H1 (cell line): Measurements from ENCODE around the gene FMO5. TPM values are rescaled to one million over a fixed set of nuclear protein-coding genes. Genes with fewer than 3 reads are reported as not detected.

Experiments
- CTCF ChIA-PET: fragments of 300-600 bp; sonication (Branson Sonifier 250); formaldehyde crosslinking; loops from one replicate; lab custom pipeline; 2021; ENCODE audit not compliant: partially characterized antibody; lab: Charles Lee
- POLR2A ChIA-PET: fragments of 300-600 bp; sonication (Branson Sonifier 250); formaldehyde crosslinking; loops from one replicate; lab custom pipeline; 2021; ENCODE audit warnings: inconsistent platforms; ENCODE audit not compliant: partially characterized antibody; lab: Charles Lee
- DNase-seq, 2 experiments: peaks; one replicate each; pipeline versions ENCODE4 v3.0.0 to v3.0.0-alpha.2; 2010 to 2022; ENCODE audit warnings: low spot score in 2 of 2, low read depth in 1 of 2, mixed read lengths in 1 of 2
- FAIRE-seq: peaks from 2 replicates; lab custom pipeline; 2011; peaks lifted over from hg19 to GRCh38; lab: Jason Lieb, UNC
- H2AFZ ChIP-seq: 2 replicates; pipeline ENCODE4 v1.8.1; 2012; ENCODE audit warnings: low read length, inconsistent platforms
- H2AK5ac ChIP-seq: 2 replicates; pipeline ENCODE4 v1.6.1; 2013; ENCODE audit warnings: low read depth, low read length
- H2BK120ac ChIP-seq: replicated peaks from 2 replicates; pipeline ENCODE3; 2013; ENCODE audit warnings: low read depth, low read length, inconsistent platforms
- H2BK12ac ChIP-seq: 2 replicates; pipeline ENCODE4 v1.6.1; 2013; ENCODE audit warnings: low read depth, low read length
- H2BK15ac ChIP-seq: 2 replicates; pipeline ENCODE4 v1.6.1; 2013; ENCODE audit warnings: low read length
- H2BK20ac ChIP-seq: 2 replicates; pipeline ENCODE4 v1.6.1; 2013; ENCODE audit warnings: low read length
- H2BK5ac ChIP-seq: 2 replicates; pipeline ENCODE4 v1.6.1; 2013; ENCODE audit warnings: low read depth, low read length
- H3K14ac ChIP-seq: 2 replicates; pipeline ENCODE4 v1.6.1; 2013; ENCODE audit warnings: inconsistent platforms; ENCODE audit not compliant: insufficient read length
- H3K18ac ChIP-seq: 2 replicates; pipeline ENCODE4 v1.6.1; 2013; ENCODE audit warnings: low read length; ENCODE audit errors: extremely low read depth
- H3K23ac ChIP-seq: 2 replicates; pipeline ENCODE4 v1.6.1; 2013; ENCODE audit warnings: inconsistent platforms; ENCODE audit not compliant: insufficient read length
- H3K23me2 ChIP-seq: 2 replicates; pipeline ENCODE4 v1.6.1; 2013; ENCODE audit warnings: low read depth, low read length
- H3K27ac ChIP-seq: 2 replicates; pipeline ENCODE4 v1.6.1; 2011; ENCODE audit warnings: low read depth, low read length, inconsistent platforms
- H3K27me3 ChIP-seq, 4 experiments: replicated peaks in 1 of 4; 1 replicate in 1 of 4; 2 replicates in 3 of 4; pipeline versions ENCODE4 v1.6.1 to v1.8.1; 2011 to 2013; ENCODE audit warnings: low read length in 3 of 4, mild to moderate bottlenecking in 3 of 4, inconsistent platforms in 2 of 4, mixed read lengths in 2 of 4, moderate library complexity in 1 of 4; ENCODE audit not compliant: control insufficient read depth in 3 of 4, insufficient read depth in 3 of 4; ENCODE audit errors: extremely low read depth in 1 of 4
- H3K36me3 ChIP-seq, 4 experiments: 2 replicates each; pipeline versions ENCODE4 v1.6.1 to v1.8.1; 2011 to 2013; ENCODE audit warnings: mild to moderate bottlenecking in 4 of 4, low read length in 3 of 4, moderate library complexity in 2 of 4, control low read depth in 1 of 4, inconsistent platforms in 1 of 4; ENCODE audit not compliant: insufficient read depth in 4 of 4, control insufficient read depth in 2 of 4
- H3K4ac ChIP-seq: replicated peaks from 2 replicates; pipeline ENCODE3; 2013; ENCODE audit warnings: low read length, low read depth, mixed read lengths, inconsistent platforms; ENCODE audit not compliant: insufficient read length
- H3K4me1 ChIP-seq, 4 experiments: replicated peaks in 1 of 4; 1 replicate in 1 of 4; 2 replicates in 3 of 4; pipeline versions ENCODE4 v1.6.1 to v1.8.1; 2011 to 2013; ENCODE audit warnings: low read length in 3 of 4, inconsistent platforms in 2 of 4, mixed read lengths in 1 of 4; ENCODE audit not compliant: insufficient read depth in 4 of 4, control insufficient read depth in 3 of 4
- H3K4me2 ChIP-seq, 2 experiments: 2 replicates each; pipeline versions ENCODE4 v1.6.1 to v1.8.1; 2011 to 2013; ENCODE audit warnings: low read depth in 2 of 2, low read length in 2 of 2, control low read depth in 1 of 2, inconsistent platforms in 1 of 2, mild to moderate bottlenecking in 1 of 2; ENCODE audit not compliant: insufficient read depth in 1 of 2
- H3K4me3 ChIP-seq, 4 experiments: fragments of 200-600, 300-600 bp in 1 of 4; sonication (generic), shearing (Covaris generic), sonication (Bioruptor Twin) in 1 of 4; 2 replicates each; pipeline versions ENCODE4 v1.5.1 to v1.8.1; 2011 to 2016; ENCODE audit warnings: low read length in 4 of 4, low read depth in 3 of 4, control low read depth in 2 of 4, inconsistent platforms in 2 of 4, mild to moderate bottlenecking in 2 of 4, mixed read lengths in 1 of 4, moderate library complexity in 1 of 4; ENCODE audit not compliant: insufficient read depth in 2 of 4; ENCODE audit errors: extremely low read depth in 1 of 4
- H3K56ac ChIP-seq: replicated peaks from 2 replicates; pipeline ENCODE3; 2013; ENCODE audit warnings: low read depth, mild to moderate bottlenecking, mixed read lengths, low read length, inconsistent platforms; ENCODE audit not compliant: insufficient read length
- H3K79me1 ChIP-seq: 2 replicates; pipeline ENCODE4 v1.6.1; 2013; ENCODE audit warnings: low read depth, low read length, control low read depth
- H3K79me2 ChIP-seq, 2 experiments: 2 replicates each; pipeline versions ENCODE4 v1.6.1 to v1.8.1; 2012 to 2013; ENCODE audit warnings: low read length in 2 of 2, mild to moderate bottlenecking in 2 of 2, inconsistent platforms in 1 of 2; ENCODE audit not compliant: insufficient read depth in 2 of 2, control insufficient read depth in 1 of 2
- H3K9ac ChIP-seq, 4 experiments: replicated peaks in 1 of 4; 1 replicate in 1 of 4; 2 replicates in 3 of 4; pipeline versions ENCODE4 v1.6.1 to v1.8.1; 2011 to 2013; ENCODE audit warnings: low read depth in 3 of 4, low read length in 3 of 4, control low read depth in 2 of 4, mild to moderate bottlenecking in 2 of 4, moderate library complexity in 2 of 4, inconsistent platforms in 1 of 4; ENCODE audit errors: extremely low read depth in 1 of 4
- H3K9me3 ChIP-seq, 2 experiments: 2 replicates each; pipeline versions ENCODE4 v1.6.1 to v1.8.1; 2012 to 2013; ENCODE audit warnings: mild to moderate bottlenecking in 2 of 2, moderate library complexity in 2 of 2, control low read depth in 1 of 2, inconsistent platforms in 1 of 2, low read depth in 1 of 2, low read length in 1 of 2, mixed read lengths in 1 of 2; ENCODE audit not compliant: insufficient read depth in 2 of 2
- H4K20me1 ChIP-seq, 2 experiments: replicated peaks in 1 of 2; 2 replicates each; pipeline versions ENCODE3 to v1.8.1; 2011 to 2013; ENCODE audit warnings: inconsistent platforms in 2 of 2, low read length in 2 of 2, mild to moderate bottlenecking in 1 of 2; ENCODE audit not compliant: insufficient read depth in 2 of 2, control insufficient read depth in 1 of 2
- H4K5ac ChIP-seq: 2 replicates; pipeline ENCODE4 v1.6.1; 2013; ENCODE audit warnings: low read length, low read depth, mixed read lengths, inconsistent platforms; ENCODE audit not compliant: insufficient read length
- H4K8ac ChIP-seq: 2 replicates; pipeline ENCODE4 v1.8.0; 2013; ENCODE audit warnings: mild to moderate bottlenecking, moderate library complexity, low read length, inconsistent platforms; ENCODE audit not compliant: insufficient read depth; ENCODE audit errors: extremely low read depth
- H4K91ac ChIP-seq: replicated peaks from 2 replicates; pipeline ENCODE3; 2013; ENCODE audit warnings: low read length, mixed read lengths, inconsistent platforms; ENCODE audit not compliant: insufficient read length
- CBX5 ChIP-seq: fragments of 300-800, 300-1000 bp; sonication (generic); IDR thresholded peaks from 2 replicates; pipeline ENCODE4 v1.7.1; 2016; ENCODE audit warnings: antibody characterized with exemption, low read length, low read depth
- JUN ChIP-seq: IDR thresholded peaks from 2 replicates; pipeline ENCODE4 v1.6.1; 2011; ENCODE audit warnings: low read depth, mild to moderate bottlenecking, improper control_type of control experiment, low read length
- POLR2A ChIP-seq, 2 experiments: IDR thresholded peaks; 1 replicate in 1 of 2; 2 replicates in 1 of 2; pipeline ENCODE4 v1.6.1; 2011; ENCODE audit warnings: low read depth in 2 of 2, low read length in 2 of 2, mild to moderate bottlenecking in 2 of 2; ENCODE audit errors: control extremely low read depth in 1 of 2
- POLR2AphosphoS5 ChIP-seq: IDR thresholded peaks from 2 replicates; pipeline ENCODE4 v1.6.1; 2011; ENCODE audit warnings: low read depth, low read length
- RAD21 ChIP-seq, 2 experiments: IDR thresholded peaks in 1 of 2; conservative IDR thresholded peaks in 1 of 2; 2 replicates each; pipeline ENCODE4 v1.6.1; 2011; ENCODE audit warnings: low read depth in 2 of 2, low read length in 2 of 2, improper control_type of control experiment in 1 of 2, inconsistent platforms in 1 of 2, mild to moderate bottlenecking in 1 of 2, moderate library complexity in 1 of 2
- TAF7 ChIP-seq: optimal IDR thresholded peaks from 2 replicates; pipeline ENCODE3; 2011; ENCODE audit warnings: low read depth, mild to moderate bottlenecking, inconsistent platforms, low read length, moderate library complexity, borderline replicate concordance
- TEAD4 ChIP-seq: IDR thresholded peaks from 2 replicates; pipeline ENCODE4 v1.6.1; 2012; ENCODE audit warnings: low read depth, low read length, inconsistent platforms, mixed read lengths
- YY1 ChIP-seq: IDR thresholded peaks from 2 replicates; pipeline ENCODE4 v1.6.1; 2011; ENCODE audit warnings: low read depth, mild to moderate bottlenecking, low read length
- WGBS, 2 experiments: shearing (Covaris generic) in 1 of 2; methylation state at CpG; one replicate each; pipeline versions ENCODE4 v1.1.6 to v1.1.7; 2013 to 2015; ENCODE audit warnings: low lambda C conversion rate in 2 of 2, mixed read lengths in 2 of 2, inconsistent platforms in 1 of 2, low coverage in 1 of 2, missing lambda C conversion rate in 1 of 2; ENCODE audit not compliant: insufficient replicate concordance in 2 of 2, insufficient coverage in 1 of 2, insufficient read length in 1 of 2; ENCODE audit errors: extremely low coverage in 1 of 2, missing lambda C conversion rate in 1 of 2; 5-methylcytosine and 5-hydroxymethylcytosine counted together
- polyA plus RNA-seq, 7 experiments: library from polyadenylated mRNA; depleted of rRNA in 3 of 7; stranded (reverse) in 5 of 7; unstranded in 2 of 7; fragments of >200 nt in 5 of 7; fragments of 200-250 nt in 2 of 7; gene quantifications; 1 replicate in 5 of 7; 2 replicates in 1 of 7; 4 replicates in 1 of 7; pipeline versions ENCODE4 v1.2.1 to v1.2.3, GENCODE V29; 2011 to 2013; ENCODE audit warnings: missing spikeins in 2 of 7, mixed read lengths in 2 of 7
- total RNA-seq: library from RNA; stranded (reverse); fragmentation: NEBNext Ultra II Directional; extraction: Animal tissue kit (Norgen Biotek cat#: 25700); gene quantifications from 2 replicates; pipeline ENCODE4 v1.2.1, GENCODE V29; 2021
- TF ChIP-seq, protein P1 (sequence below): IDR thresholded peaks from 2 replicates; pipeline ENCODE4 v1.6.1; 2012; ENCODE audit warnings: inconsistent platforms

The FMO5 gene
- total and polyA plus RNA-seq, 2 of the 8 experiments (the other 6 are each of a cell fraction or from before 2014, with no cell fraction given), result 0.27 to 0.34 TPM

DNA sequence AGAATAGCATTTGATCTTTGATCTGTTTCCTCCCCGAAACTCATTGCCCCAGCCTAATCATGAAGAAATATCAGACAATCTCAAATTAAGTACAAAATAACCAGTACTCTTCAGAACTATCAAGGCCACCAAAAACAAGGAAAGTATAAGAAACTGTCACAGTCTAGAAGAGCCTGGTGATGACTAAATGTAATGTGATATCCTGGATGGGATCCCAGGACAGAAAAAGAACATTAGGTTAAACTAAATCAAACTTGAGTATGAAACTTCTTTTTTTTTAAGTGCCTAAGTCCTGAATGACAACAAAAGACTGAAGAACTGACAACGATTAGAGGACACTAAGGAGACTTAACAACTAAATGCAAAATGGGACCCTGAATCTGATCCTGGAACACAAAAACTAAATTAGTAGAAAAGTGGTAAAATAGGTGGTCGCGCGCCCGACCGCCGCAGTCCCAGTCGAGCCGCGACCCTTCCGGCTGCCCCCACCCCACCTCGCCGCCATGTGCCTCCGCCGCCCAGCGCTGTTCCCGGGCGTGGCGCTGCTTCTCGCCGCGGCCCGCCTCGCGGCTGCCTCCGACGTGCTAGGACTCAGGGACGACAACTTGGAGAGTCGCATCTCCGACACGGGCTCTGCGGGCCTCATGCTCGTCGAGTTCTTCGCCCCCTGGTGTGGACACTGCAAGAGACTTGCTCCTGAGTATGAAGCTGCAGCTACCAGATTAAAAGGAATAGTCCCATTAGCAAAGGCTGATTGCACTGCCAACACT is 47.3 kb downstream of the FMO5 start:
- no peak overlapping the region for H3K4me3 ChIP-seq
- no peak overlapping the region for H3K4me2 ChIP-seq
- H2AFZ ChIP-seq, result no peak overlapping the region

More for the DNA sequence above, 47.3 kb downstream of the FMO5 start:
- H3K4me1 ChIP-seq, result peaks cover 0 to 4% (median 2%) of the 10 kb centered on the region in 4 experiments; a peak in 4 of 7 replicates
- no peak overlapping the region for H3K27ac ChIP-seq
- no peak overlapping the region for H2AK5ac ChIP-seq
- no peak overlapping the region for H4K5ac ChIP-seq
- DNase-seq (no peak), FAIRE-seq (no peak)
- no peaks in the 10 kb centered on the region for H3K79me2 ChIP-seq
- H2BK12ac ChIP-seq, result no peak overlapping the region
- H3K4ac ChIP-seq, result no peak overlapping the region
- no peak overlapping the region for H3K14ac ChIP-seq
- H4K91ac ChIP-seq, result no peak overlapping the region
- H2BK15ac ChIP-seq, result no peak overlapping the region
- H2BK20ac ChIP-seq, result no peak overlapping the region
- peaks cover 0 to 3% (median 0%) of the 10 kb centered on the region in 4 experiments; a peak in 1 of 8 replicates for H3K36me3 ChIP-seq
- H2BK120ac ChIP-seq, result no peak overlapping the region
- H3K18ac ChIP-seq, result no peak overlapping the region
- H3K9ac ChIP-seq, result no peak overlapping the region
- H3K56ac ChIP-seq, result no peak overlapping the region
- TF ChIP-seq RAD21 (IDR thresholded peaks at IDR 0.05 in 1 of 2, conservative IDR thresholded peaks at IDR 0.05 in 1 of 2; ENCODE audit: low read depth in 2 of 2, low read length in 2 of 2) (no peak), JUN (no peak), YY1 (no peak), CBX5 (no peak), TEAD4 (no peak), POLR2AphosphoS5 (no peak), POLR2A (IDR thresholded peaks at IDR 0.05; ENCODE audit: control extremely low read depth in 1 of 2, low read depth in 2 of 2, low read length in 2 of 2) (no peak), TAF7 (no peak)
- TF ChIP-seq, protein P1, sequence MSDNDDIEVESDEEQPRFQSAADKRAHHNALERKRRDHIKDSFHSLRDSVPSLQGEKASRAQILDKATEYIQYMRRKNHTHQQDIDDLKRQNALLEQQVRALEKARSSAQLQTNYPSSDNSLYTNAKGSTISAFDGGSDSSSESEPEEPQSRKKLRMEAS, result no peak
- H4K8ac ChIP-seq, result no peak overlapping the region
- no peaks in the 10 kb centered on the region for H3K27me3 ChIP-seq
- H3K23ac ChIP-seq, result no peak overlapping the region
- peaks cover under 1% of the 10 kb centered on the region; the same call in 1 of the 2 replicates for H3K23me2 ChIP-seq
- WGBS, 2 experiments, result 88% methylated on average over 36 of the region's 36 CpGs; no CpG with 5 or more reads in 1 of the 2 experiments
- no peak overlapping the region for H2BK5ac ChIP-seq
- ChIA-PET POLR2A (interaction anchor here (1.1 to 1.7 kb wide), 2 partner anchors 9 to 12 kb away, joined by 3 read pairs; no protein-coding TSS in a partner anchor), CTCF (no interaction called here)
- no peaks in the 10 kb centered on the region for H3K79me1 ChIP-seq
- no peaks in the 10 kb centered on the region for H4K20me1 ChIP-seq
- peaks cover 0 to 4% of the 10 kb centered on the region in 2 experiments; a peak in 1 of 4 replicates for H3K9me3 ChIP-seq
